ENCODE measurements around the gene PCYT1A.

GRCh38 chr3:196236223-196236622, 51.3 kb downstream of the PCYT1A start:
- TF ChIP-seq CTCF (optimal IDR thresholded peaks at IDR 0.05 in 1 of 3, IDR thresholded peaks at IDR 0.05 in 1 of 3, conservative IDR thresholded peaks at IDR 0.05 in 1 of 3; ENCODE audit: extremely low read depth in 1 of 3, insufficient read depth in 2 of 3, low read length in 3 of 3): no peak
- TF ChIP-seq EZH2 (IDR thresholded peaks at IDR 0.05; ENCODE audit: low read length): no peak

All from keratinocyte (primary cell).